Ascending aorta (tissue), 2 donors: ENCODE results near the gene GOLGA3. TPM values are rescaled to one million over a fixed set of nuclear protein-coding genes. Genes with fewer than 3 reads are reported as not detected.

Experiments
- DNase-seq, 2 donors: peaks; one replicate each; pipeline ENCODE4 v3.0.0-alpha.2; 2019; ENCODE audit warnings: low spot score in 2 of 2
- H3K27ac ChIP-seq, 2 donors: fragments of 200-600 bp; sonication (generic); one replicate each; pipeline ENCODE4 v1.5.1; 2016 to 2017; ENCODE audit warnings: mild to moderate bottlenecking in 1 of 2
- H3K27me3 ChIP-seq: fragments of 200-600 bp; sonication (generic); one replicate; pipeline ENCODE4 v1.5.1; 2017
- H3K36me3 ChIP-seq, 2 donors: fragments of 200-600 bp; sonication (generic); one replicate each; pipeline ENCODE4 v1.5.1; 2016
- H3K4me1 ChIP-seq, 2 donors: fragments of 200-600 bp; sonication (generic); one replicate each; pipeline ENCODE4 v1.5.1; 2016 to 2017; ENCODE audit warnings: mild to moderate bottlenecking in 1 of 2
- H3K4me3 ChIP-seq, 2 donors: fragments of 200-600 bp; sonication (generic); one replicate each; pipeline ENCODE4 v1.5.1; 2016 to 2017; ENCODE audit warnings: mild to moderate bottlenecking in 1 of 2
- H3K9me3 ChIP-seq, 2 donors: fragments of 200-600 bp; sonication (generic); one replicate each; pipeline ENCODE4 v1.5.1; 2016
- CTCF ChIP-seq, 3 experiments: fragments of 200-600 bp in 2 of 3; fragments of 450-650 bp in 1 of 3; sonication (generic) in 2 of 3; IDR thresholded peaks; one replicate each; pipeline ENCODE4 v1.5.1; 2016 to 2019; ENCODE audit warnings: antibody characterized with exemption in 3 of 3, mild to moderate bottlenecking in 1 of 3, moderate library complexity in 1 of 3
- intact Hi-C: fragments of 100-400 bp; cut with DNase I; formaldehyde crosslinking; loops from one replicate; pipeline ENCODE4 v1.15.1; 2023
- total RNA-seq: library from RNA; depleted of rRNA; stranded (reverse); fragments of >200 nt; gene quantifications from one replicate; pipeline ENCODE4 v1.1.0, GENCODE V29; 2016

Gene GOLGA3
- total RNA-seq, 1 donor from 2014 or later, result 173 TPM

- no peaks in the 10 kb centered on the region for H3K4me1 ChIP-seq
- DNase-seq, result no peak
- TF ChIP-seq CTCF (IDR thresholded peaks at IDR 0.05), result no peak
- intact Hi-C loops, result no loop called here
- peaks cover 85 to 96% of the 10 kb centered on the region in 2 donors for H3K36me3 ChIP-seq
- H3K27ac ChIP-seq, result no peak overlapping the region
- H3K27me3 ChIP-seq, result no peaks in the 10 kb centered on the region
- no peaks in the 10 kb centered on the region for H3K9me3 ChIP-seq
- no peak overlapping the region for H3K4me3 ChIP-seq
These were observed 98.9 kb downstream of the GOLGA3 start for GRCh38 chr12:132729541-132730320.

GRCh38 chr12:132728502-132728901 lies 100.2 kb downstream of the GOLGA3 start:
- Histone ChIP-seq H3K36me3 (peaks cover 83 to 96% of the 10 kb centered on the region in 2 donors), H3K27me3 (no peaks in the 10 kb centered on the region), H3K4me3 (no peak overlapping the region), H3K9me3 (no peaks in the 10 kb centered on the region), H3K27ac (no peak overlapping the region), H3K4me1 (no peaks in the 10 kb centered on the region)
- no peak for DNase-seq
- intact Hi-C loops, result no loop called here
- TF ChIP-seq CTCF (IDR thresholded peaks at IDR 0.05), result no peak

GRCh38 chr12:132727091-132727794 lies 101.4 kb downstream of the GOLGA3 start:
- TF ChIP-seq CTCF (IDR thresholded peaks at IDR 0.05), result no peak
- H3K36me3 ChIP-seq, result peaks cover 76 to 94% of the 10 kb centered on the region in 2 donors
- H3K27ac ChIP-seq, result no peak overlapping the region
- H3K9me3 ChIP-seq, result no peaks in the 10 kb centered on the region
- no peaks in the 10 kb centered on the region for H3K27me3 ChIP-seq
- H3K4me3 ChIP-seq, result no peak overlapping the region
- no peaks in the 10 kb centered on the region for H3K4me1 ChIP-seq
- DNase-seq, result no peak
- intact Hi-C loops, result no loop called here

- no peak for TF ChIP-seq CTCF (IDR thresholded peaks at IDR 0.05)
- intact Hi-C loops, result no loop called here
These were observed 102.3 kb downstream of the GOLGA3 start for GRCh38 chr12:132726386-132726785.

GRCh38 chr12:132724506-132725241 lies 104.0 kb downstream of the GOLGA3 start:
- no peak overlapping the region for H3K27ac ChIP-seq
- H3K4me3 ChIP-seq, result no peak overlapping the region
- no peaks in the 10 kb centered on the region for H3K4me1 ChIP-seq
- H3K36me3 ChIP-seq, result peaks cover 68 to 89% of the 10 kb centered on the region in 2 donors
- TF ChIP-seq CTCF (IDR thresholded peaks at IDR 0.05), result no peak
- intact Hi-C loops, result no loop called here
- no peaks in the 10 kb centered on the region for H3K27me3 ChIP-seq
- DNase-seq, result no peak
- no peaks in the 10 kb centered on the region for H3K9me3 ChIP-seq

More at GRCh38 chr12:132726386-132726785, 102.3 kb downstream of the GOLGA3 start:
- Histone ChIP-seq H3K9me3 (no peaks in the 10 kb centered on the region), H3K4me1 (no peaks in the 10 kb centered on the region), H3K27ac (no peak overlapping the region), H3K36me3 (peaks cover 68 to 92% of the 10 kb centered on the region in 2 donors), H3K27me3 (no peaks in the 10 kb centered on the region), H3K4me3 (no peak overlapping the region)
- DNase-seq, result no peak
